Stimulated activated CD8-positive, alpha-beta memory T cell treated with anti-CD3 and anti-CD28 coated beads, Interleukin-4, amount 100 ng/mL, for 4 hours (primary cell): Measurements from ENCODE around the gene BBS7.
A peak's percentile ranks its signal among the peaks of the same experiment; 100 is the strongest.

Experiments
- DNase-seq, 2 donors: peaks; one replicate each; pipeline ENCODE4 v3.0.0-alpha.2; 2020; ENCODE audit warnings: low read depth in 2 of 2, low spot score in 1 of 2

The BBS7 gene

DNA sequence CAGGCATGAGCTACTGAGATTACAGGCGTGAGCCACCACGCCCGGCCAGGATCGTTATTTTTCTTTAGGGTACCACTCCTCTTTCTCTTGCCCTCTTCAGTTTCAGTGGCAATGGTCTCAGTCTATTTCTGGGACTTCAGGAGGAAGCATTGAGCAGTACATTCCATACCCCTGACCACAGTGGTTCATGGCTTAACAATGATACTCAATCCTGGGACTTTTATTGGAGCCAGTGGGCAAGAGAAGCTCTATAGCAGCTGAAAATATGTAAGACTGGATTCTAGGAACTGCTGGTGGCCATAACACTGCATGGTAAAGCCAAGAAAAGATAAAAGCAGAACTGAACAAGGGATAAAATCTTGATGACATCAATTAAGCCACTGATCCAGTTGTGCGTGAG lies 40.8 kb downstream of the BBS7 start:
- no peak for DNase-seq

DNA sequence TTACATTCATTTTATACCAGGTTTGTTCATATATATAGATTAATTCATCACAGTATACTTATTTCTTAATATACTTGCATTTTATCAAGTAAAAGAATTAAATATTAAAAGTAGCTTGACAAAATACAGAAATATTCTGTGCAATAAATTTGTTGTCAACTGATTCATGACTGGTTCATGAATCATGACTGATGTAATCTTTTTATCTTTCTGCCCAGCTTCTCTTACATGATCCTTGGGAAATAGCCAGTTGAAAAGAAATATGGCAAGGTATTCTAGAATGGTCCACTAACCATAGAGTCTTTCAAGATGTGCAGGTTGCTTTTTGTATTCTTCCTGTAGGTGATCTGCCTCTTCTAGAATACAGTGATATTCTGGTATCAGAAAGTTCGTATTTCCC lies 42.4 kb downstream of the BBS7 start:
- DNase-seq: no peak

DNA sequence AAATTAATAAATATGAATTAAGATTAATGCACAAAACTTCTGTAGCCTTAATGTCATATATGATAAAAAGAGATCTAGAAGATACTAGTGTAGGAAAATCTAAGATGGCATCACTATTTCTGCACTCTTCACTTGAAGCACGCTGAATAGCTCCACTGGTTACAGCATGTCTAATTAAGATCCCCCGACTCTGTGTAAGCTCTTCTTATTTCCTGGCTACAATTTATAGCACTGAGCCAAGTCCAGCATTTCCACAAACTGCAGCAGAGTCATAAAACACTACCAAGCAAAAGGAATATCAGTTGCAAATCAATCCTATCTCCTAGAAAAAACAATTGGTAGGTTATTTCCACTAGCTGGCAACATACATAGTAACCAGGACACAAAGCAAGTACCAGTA lies 45.3 kb downstream of the BBS7 start:
- DNase-seq: no peak

DNA sequence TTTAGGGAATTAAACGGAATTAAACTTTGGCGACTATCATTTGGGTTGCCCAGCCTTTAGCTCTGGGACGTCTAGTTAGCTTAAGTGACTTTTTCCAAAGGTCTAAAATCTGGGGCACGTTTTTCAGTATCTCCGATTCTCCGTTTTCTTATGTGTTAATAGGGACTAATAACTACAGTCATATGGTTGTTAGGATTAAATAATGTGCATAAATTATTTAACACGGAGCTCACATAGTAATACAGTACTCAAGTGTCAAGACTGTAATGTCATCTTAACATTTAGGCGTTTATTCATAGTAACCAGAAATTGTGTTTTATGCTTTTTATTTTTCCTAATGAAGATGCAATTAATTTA lies 46.1 kb downstream of the BBS7 start:
- DNase-seq: no peak

DNA sequence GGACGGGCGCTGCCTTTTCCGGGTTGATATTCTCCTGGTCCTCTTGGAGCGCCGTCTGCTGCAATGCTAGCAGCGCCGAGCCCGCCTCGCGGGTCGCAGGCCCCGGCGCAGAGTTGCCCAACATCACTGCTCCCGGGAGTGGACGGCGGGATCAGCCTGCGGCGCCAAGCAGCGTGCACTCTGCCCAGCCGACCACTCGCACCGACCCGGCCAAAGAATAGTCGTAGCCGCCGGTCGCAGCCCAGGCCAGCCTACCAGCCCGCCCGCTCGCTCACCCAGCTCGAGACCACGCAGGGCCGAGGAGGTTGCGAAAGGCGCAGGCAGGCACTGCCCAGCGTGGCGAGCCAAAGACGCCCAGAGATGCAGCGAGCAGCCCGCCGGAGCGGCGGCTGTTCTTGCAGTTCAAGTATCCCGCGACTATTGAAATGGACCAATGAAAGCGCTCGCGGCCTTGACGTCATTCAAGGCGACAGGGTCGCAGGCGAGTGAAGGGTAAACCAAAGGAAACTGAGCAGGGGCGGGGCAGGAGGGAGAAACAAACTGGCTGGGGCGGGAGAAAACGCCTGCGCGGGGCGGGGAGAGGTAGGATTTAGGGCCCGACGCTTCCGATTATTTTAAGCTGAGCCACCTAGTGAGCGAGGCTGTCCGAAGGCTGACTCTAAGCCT lies 46.6 kb downstream of the BBS7 start, which contains the start of gene CCNA2:
Gene CCNA2 (minus strand): TSS at position 379 of the 666 bp plus-strand sequence. CDS start 255 bp downstream, at position 124.
- peak; percentile 89 to 94 for DNase-seq

DNA sequence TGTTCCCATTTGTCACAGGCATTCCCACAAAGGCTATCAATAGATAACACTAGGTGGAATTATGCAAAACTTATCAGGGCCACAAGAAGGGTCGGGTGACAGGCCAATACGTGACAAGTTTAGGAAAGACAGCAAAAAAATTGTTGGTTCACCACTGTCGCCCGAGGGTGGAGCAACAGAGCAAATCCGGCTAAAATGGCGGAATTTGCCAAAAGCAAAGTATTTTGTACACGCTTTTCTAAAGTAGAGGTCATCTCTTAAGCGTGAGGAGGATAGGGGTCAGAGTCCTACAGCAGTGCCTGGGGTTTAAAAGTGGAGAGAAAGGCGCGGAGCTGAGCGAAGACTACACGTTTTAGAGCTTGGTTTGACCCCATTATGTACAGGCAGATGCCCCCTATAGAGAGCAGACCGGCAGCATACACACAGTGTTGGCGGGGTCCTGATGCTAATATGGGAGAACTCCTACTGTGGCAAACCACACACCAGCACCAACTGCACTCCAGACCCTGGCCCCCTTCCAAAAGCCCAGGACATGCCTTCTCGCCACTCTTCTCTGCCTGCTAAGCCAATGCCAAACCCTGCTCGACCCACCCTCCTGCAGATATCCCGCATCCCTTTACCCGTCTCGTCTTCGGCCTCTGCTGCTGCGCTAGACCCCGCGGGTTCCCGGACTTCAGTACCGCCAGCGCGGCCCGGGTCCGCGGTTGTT lies 47.3 kb downstream of the BBS7 start:
- no peak for DNase-seq

DNA sequence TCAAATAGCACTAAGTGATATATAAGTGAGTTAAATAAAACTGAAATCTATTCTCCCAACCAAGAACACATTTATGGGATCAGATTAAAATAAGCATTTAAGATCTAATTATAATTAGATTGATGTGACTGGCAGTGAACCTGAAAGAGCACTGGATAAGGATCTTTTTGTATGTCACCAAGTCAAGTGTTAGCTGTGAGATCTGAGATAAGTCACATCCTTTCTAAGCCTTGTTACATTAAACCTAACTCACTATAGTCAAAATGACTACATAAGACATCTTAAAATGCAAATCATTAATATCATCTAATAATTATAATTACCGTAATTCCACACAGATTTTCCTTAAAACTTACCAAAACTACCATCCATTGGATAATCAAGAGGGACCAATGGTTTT lies 48.2 kb downstream of the BBS7 start:
- no peak for DNase-seq

DNA sequence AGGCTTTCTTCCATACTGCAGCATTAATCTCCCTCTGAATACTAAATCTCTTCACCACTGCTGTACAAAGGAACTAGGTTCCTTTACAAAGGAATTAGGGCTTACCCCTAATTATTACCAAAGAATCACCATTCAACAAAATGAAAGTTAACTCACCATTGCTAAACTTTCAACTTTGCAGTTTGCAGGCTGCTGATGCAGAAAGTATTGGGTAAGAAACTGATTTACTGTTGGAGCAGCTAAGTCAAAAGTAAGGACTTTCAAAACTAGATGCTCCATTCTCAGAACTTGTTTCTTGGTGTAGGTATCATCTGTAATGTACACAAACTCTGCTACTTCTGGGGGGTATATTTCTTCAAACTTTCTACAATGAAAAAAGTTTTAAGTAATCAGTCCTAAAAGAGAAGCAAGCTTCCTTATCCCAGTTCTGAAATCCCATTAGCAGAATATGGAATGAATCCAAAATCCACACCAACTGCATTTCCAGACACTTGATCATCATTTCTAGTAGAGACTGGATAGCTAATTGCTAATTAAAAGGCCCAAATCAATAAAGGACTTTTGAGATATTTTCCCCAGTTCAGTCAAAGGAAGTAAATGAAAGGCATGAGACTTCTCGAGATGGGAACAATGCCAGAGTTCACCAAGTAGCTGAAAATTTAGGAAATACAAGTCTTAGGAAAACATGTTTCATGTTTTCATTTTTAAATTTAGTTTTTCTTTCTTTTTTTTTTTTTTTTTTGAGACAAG lies 50.9 kb downstream of the BBS7 start:
- DNase-seq: no peak

DNA sequence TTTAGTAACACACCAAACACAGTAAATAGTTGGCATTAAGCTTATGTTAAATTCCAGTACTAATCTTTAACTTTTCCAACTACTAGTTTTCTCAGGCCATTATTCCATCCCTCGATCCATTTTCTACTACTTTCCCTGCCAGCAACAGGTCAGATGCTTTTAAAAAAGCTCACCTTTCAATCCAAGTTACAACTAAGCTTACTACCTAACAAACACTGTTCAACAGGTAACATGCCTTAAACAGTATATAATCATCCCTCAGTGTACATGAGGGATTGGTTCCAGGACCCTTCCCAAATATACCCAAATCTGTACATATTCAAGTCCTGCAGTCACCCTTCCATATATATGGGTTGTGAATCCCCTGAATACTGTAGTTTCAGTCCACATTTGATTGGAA lies 52.1 kb downstream of the BBS7 start:
- DNase-seq: no peak

DNA sequence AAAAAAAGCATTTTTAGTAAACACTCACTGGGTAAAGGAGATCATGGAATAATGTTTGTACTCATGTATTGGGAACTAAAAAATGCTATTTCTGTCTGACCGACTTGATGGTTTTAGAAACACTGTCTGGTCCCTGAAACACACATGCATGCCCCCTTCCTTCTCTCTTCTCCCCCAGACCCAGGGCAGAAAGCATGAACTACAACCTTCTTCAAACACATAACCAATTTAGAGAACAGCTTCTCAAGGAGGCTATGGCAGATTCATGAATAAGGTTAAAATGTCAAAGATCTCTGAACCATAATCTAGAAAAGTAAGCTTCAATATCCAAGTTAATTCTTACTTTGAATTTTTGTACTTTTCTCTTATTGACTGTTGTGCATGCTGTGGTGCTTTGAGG lies 52.6 kb downstream of the BBS7 start:
- no peak for DNase-seq

DNA sequence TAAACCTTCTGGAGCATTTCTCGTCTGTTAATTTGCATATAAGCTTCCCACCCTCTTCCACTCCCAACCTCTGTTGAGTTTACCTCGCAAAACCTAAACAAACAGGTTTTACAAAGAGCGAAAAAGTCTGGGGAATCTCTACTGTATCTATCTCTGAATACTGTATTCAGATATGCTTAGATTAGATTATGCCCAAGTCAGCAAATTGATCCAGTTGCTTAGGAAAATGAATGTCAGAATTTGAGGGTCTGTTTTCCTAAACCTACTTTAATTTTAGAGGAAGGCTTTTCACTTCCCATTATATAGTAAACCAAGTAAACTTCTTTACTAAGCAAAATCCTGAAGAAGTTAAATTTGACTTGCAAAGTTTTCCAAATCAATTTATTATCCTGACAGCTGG lies 53.3 kb downstream of the BBS7 start:
- no peak for DNase-seq

DNA sequence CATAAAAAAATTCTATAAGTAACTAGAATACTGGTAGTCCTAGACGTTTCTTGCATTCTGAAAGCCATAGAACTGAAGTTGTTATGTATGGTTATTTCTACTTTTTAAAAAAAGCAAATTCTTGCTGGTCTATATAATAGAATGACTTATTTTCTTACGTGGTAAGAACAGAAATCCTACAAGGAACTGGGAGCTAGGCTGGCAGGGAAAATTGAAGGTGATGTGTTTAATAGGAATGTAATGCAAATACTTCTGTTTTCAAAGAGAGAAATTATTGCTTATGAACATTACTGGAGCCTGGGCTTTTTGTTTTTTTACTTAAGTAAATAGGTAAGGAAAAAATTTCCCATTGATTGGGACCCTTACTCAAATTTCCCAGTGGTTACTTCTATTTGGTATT lies 55.5 kb downstream of the BBS7 start:
- DNase-seq: no peak

DNA sequence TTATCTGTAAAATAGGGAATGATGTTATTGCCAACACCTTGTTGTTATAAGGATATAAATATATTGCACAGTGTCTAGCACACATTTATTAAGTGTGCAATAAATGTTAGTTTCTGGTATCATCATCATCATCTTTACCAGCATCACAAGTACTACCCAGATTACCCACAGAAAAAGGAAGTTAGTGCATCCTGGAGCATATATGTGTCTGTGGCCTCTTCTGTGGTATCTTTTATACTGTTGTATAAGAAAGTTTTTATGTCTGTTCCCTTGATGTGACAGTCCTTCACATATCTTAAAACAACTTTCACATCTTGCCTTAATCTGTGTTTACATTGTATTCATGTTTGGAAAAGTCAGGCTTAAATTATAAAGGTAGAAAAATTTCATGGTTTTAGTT lies 59.2 kb downstream of the BBS7 start:
- DNase-seq: no peak

DNA sequence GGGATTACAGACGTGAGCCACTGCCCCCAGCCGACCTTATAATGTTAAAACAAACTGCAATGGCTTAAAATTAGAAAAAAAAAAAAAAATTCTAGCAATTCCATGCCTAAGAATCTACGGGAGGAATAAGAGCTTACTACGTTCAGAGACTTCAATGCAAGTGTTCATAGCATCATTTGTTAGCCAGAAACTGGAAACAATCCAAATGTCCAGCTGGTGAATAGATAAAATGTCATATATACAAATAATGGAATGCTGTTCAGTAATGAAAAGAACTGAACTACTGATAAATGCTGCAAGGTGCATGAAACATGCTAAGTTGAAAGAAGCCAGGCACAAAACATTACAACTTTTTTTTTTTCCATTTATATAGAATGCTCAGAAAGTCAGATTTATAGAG lies 63.9 kb downstream of the BBS7 start:
- DNase-seq: no peak

DNA sequence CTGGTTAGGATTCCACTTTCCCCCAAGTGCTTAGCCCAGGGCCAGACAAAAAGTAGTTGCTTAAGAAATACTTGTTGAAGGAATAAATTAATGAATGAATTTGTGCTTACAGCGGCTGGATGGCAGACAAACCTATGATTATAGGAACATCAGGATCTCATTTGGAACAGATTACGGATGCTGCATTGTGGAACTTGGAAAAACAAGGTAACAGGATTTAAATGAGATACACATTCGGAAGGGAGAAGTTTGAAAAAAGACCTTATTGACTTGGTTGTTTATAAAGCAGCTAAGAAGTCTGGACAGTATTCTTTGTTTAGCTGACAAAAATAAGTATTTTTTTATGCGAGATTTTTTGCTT lies 68.6 kb downstream of the BBS7 start:
- no peak for DNase-seq

DNA sequence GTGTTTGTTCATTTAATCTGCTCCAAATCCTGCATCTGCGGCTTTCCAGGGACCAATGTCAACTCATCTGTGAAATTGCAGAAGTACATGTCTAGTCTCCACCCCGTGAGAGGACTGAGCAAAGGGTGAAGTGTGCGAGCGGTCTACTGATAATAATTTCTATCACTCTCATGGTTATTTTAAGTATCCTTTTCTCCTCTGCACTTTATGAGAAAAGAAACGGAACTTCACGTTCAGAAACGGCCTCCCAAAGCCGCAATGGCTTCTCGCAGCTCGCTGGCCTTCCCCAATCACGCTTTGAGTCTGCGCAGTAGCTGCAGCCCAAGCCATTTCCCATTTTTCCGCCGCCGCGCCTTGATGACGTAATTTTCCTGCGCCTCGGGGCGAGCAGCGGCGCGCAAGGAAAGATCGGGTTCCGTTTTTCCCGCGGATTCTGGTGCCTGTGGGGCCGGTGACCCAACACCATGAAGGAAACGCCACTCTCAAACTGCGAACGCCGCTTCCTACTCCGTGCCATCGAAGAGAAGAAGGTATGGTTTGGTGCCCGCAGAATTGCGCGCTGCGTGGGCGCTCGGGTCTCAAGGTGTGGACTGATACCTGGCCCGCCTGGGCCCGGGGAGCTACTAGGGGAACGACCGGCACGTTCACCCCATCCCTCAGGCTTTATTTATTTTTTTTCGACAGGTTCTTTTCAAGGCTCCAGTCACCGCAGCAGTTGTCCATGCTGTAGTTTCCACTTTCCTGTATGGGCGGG lies 69.1 kb downstream of the BBS7 start, which contains the start of gene EXOSC9:
Gene EXOSC9 (plus strand): TSS at position 363 of the 754 bp plus-strand sequence. CDS start 102 bp downstream, at position 465.
- peak; percentile 86 to 95 for DNase-seq

DNA sequence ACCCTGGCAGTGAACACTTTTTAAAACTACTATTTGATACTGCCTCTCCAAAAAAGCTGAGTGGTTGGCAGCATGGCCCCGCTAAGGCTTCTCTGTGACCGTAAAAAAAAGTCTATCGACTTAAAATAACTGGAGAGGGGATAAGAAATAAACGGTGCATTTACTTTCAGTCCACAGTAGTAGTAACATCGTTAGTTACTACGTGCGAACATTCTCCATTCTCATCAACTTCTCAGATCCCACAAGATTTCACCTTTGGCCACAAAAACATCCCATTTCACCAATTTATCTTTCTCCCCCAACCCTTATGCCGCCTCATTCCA lies 69.7 kb downstream of the BBS7 start:
- no peak for DNase-seq

DNA sequence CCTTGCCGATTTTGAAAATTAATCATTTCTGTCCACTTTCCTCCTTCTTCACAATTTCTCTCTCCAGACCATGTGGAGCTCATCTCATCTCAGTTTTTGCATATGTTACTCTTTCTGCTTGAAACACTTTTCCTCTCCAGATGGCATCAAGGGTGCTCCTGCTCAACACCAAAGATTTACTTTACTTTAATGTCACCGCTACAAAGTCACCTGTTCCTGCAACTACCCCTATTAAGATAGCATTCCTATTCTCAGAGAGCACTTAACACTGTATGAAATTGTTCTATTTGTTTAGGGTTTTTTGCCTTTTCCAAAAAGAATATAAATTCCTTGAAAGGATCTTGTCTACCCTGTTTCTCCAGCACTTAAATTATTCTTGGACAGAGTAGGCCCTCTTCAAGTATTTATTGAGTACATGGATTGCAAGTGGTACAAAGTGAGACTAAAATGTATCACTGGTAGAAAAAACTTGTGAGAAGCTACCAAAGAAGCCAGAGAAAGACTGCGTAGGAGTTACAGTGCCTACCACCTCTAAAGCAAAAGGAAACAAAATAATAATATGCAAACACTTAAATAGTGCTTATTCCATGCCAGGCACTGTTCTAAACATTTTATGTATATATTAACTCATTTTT lies 70.3 kb downstream of the BBS7 start:
- no peak for DNase-seq

DNA sequence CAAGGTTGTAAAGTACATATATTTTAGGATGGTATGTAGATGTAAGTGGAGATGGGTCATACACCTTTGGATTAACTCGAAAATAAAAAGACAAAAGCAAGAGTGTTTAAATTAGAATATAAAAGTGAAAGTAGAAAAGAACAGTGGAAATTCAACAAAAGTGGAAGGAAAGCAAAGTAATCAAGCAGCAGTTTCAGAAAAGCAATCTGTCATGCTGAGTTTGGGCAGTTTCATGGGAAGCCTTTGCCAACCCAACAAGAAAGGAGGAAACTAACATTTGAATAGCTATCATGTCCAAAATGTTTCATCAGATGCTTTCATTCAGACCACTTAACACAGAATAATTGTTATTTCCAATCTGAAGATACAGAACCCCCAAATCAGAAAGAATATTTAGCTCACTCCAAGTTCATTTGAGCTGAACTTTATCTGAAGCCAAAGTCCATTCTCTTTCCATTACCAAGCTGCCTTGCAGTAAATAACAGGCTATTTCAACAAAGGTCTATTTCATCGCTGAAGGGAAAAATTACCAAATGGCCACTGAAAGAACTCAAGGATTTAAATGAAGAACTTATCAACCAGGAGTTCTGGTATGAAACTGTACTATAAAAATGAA lies 71.0 kb downstream of the BBS7 start:
- no peak for DNase-seq

DNA sequence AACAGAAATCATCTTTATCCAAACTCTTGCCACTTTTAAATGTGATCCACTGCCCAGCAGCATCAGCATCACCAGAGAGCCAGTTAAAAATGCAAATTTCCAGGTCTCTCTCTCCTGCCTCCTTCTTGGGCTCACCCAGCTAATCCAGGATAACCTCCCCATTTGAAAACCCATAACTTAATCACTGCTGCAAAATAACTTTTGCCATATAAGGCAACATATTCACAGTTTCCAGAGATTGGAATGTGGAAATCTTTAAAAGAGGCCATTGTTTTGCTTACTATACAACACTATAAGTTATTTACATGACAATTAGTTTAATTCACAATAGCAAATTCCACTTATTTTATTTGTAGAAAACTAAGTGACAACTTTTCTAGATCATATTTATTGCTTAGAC lies 74.0 kb downstream of the BBS7 start:
- no peak for DNase-seq
